Brain pericyte (primary cell): ENCODE data around the gene HOTAIR.

Experiments used
- DNase-seq: peaks from one replicate; pipeline ENCODE4 v3.0.0-alpha.2; 2012; ENCODE audit warnings: low read depth, low spot score

HOTAIR gene

GRCh38 chr12:53929527-53929926 lies 45.2 kb downstream of the HOTAIR start:
- no peak for DNase-seq

- no peak for DNase-seq
Measured at GRCh38 chr12:53928054-53928835, 46.5 kb downstream of the HOTAIR start.

DNA sequence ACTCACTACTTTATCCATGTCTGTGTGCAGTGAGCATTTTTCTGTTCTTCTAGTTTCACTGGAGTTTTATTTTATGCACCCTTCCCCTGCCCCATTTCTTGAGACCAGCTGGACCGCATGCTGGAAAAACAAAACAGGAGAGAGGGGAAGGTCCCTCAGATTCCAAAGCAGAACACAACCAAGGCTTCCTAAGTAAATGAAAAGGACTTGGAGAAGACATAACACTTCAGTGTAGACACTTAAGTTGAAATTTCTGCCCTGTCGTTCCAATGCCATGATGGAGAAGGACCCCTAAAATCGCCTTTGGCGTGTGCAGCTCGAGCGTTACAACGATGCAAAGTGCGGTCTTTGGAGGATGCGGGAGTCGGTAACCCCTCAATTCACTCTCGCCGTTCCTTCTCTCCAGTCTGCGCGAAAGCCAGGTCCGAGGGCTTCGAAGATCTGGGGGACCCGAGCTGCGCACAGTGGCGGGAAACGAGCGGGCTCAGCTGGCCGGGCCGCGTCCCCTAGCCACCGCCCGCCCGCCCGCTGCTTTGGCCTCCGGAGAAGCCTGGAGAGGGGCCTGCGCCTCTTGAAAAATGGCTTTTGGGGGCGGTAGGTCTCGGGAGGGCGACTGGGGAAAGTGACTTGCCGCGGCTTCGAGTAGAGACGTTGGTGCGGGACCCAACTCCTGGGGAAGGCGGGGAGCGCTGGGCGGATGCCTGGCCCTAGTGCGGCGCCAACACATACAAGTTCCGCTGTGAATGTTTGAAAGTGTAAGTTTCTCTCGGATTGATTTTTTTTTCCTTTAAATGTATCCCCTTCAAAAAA lies 47.3 kb downstream of the HOTAIR start:
- DNase-seq, result no peak

- no peak for DNase-seq
Measured at GRCh38 chr12:53924521-53925405, 50.0 kb downstream of the HOTAIR start.

DNA sequence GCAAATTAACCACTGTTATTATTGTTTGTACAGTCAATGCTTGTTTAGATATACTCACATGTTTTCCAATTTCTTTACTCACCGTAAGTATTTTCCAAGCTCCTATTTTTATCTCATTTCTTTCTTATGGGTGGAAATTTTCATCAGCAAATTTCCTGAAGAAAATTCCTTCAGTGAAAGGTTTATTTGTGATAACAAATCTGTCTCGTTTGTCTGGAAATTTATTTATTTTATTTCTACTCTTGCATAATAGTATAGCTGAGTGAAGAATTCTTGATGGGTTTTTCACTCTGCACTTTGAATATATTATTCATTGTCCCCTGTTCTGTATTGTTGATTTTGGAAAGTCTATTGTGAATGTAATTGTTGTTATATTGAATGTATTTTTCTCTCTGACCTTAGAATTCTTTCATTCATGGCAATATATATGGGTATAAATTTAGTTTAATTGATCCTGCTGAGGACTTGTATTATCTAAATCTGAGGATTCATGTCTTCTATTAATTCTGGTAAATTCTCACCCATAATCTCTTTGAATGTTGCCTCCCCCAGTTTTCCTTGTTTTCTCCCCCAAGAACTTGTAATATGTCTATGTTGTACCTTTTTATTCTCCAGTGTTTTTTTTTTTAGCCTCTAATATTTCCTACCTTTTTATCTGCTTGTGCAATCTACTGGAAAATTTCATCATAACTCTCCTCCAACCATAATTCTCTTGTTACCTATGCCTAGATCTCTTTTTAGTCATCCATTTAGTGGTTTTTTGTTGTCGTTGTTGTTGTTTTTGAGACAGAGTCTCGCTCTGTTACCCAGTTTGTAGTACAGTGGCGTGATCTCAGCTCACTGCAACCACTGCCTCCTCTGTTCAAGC lies 57.7 kb downstream of the HOTAIR start:
- no peak for DNase-seq
